CD14-positive monocyte (primary cell): ENCODE measurements around the gene EIF1B. TPM values are rescaled to one million over a fixed set of nuclear protein-coding genes. Genes with fewer than 3 reads are reported as not detected.

Experiments used
- DNase-seq, 3 donors: peaks; one replicate each; pipeline ENCODE4 v3.0.0-alpha.2; 2011 to 2022
- H2AFZ ChIP-seq: 2 replicates; pipeline ENCODE4 v1.6.0; 2012; ENCODE audit warnings: mild to moderate bottlenecking, low read depth, low read length, inconsistent platforms; ENCODE audit not compliant: insufficient read depth, poor library complexity, severe bottlenecking
- H3K27ac ChIP-seq, 2 donors: 1 replicate in 1 of 2; 2 replicates in 1 of 2; pipeline ENCODE4 v1.5.1; 2012 to 2013; ENCODE audit warnings: low read length in 2 of 2, control low read depth in 1 of 2, inconsistent platforms in 1 of 2, low read depth in 1 of 2, mild to moderate bottlenecking in 1 of 2
- H3K27me3 ChIP-seq, 2 donors: one replicate each; pipeline versions ENCODE4 v1.6.0 to v1.6.1; 2011 to 2013; ENCODE audit warnings: low read length in 2 of 2; ENCODE audit not compliant: control insufficient read depth in 2 of 2, insufficient read depth in 2 of 2
- H3K36me3 ChIP-seq, 2 donors: replicated peaks in 1 of 2; 1 replicate in 1 of 2; 2 replicates in 1 of 2; pipeline versions ENCODE4 v1.5.1 to v1.6.1; 2012 to 2013; ENCODE audit warnings: low read length in 2 of 2, control low read depth in 1 of 2, inconsistent platforms in 1 of 2, mild to moderate bottlenecking in 1 of 2; ENCODE audit not compliant: insufficient read depth in 2 of 2, control insufficient read depth in 1 of 2
- H3K4me1 ChIP-seq, 2 donors: 1 replicate in 1 of 2; 2 replicates in 1 of 2; pipeline versions ENCODE4 v1.5.1 to v1.6.1; 2012 to 2013; ENCODE audit warnings: low read length in 2 of 2, control low read depth in 1 of 2, inconsistent platforms in 1 of 2, mild to moderate bottlenecking in 1 of 2, moderate library complexity in 1 of 2; ENCODE audit not compliant: insufficient read depth in 2 of 2, control insufficient read depth in 1 of 2
- H3K4me2 ChIP-seq: replicated peaks from 2 replicates; pipeline ENCODE3; 2012; ENCODE audit warnings: low read length, moderate library complexity, mild to moderate bottlenecking; ENCODE audit not compliant: poor library complexity, severe bottlenecking; ENCODE audit errors: extremely low read depth
- H3K4me3 ChIP-seq, 3 experiments: fragments of 200-600 bp in 1 of 3; sonication (generic) in 1 of 3; replicated peaks in 1 of 3; 1 replicate in 2 of 3; 2 replicates in 1 of 3; pipeline ENCODE4 v1.5.1; 2011 to 2013; ENCODE audit warnings: low read length in 3 of 3, mild to moderate bottlenecking in 3 of 3, control low read depth in 2 of 3, low read depth in 2 of 3, inconsistent platforms in 1 of 3, moderate library complexity in 1 of 3
- H3K79me2 ChIP-seq: 2 replicates; pipeline ENCODE4 v1.6.0; 2012; ENCODE audit warnings: mild to moderate bottlenecking, control low read depth, inconsistent platforms, low read length, moderate library complexity; ENCODE audit not compliant: insufficient read depth
- H3K9ac ChIP-seq: 2 replicates; pipeline ENCODE4 v1.6.0; 2017; ENCODE audit warnings: low read length, mild to moderate bottlenecking; ENCODE audit not compliant: insufficient read depth, poor library complexity, severe bottlenecking
- H3K9me3 ChIP-seq, 2 donors: replicated peaks in 1 of 2; 1 replicate in 1 of 2; 2 replicates in 1 of 2; pipeline versions ENCODE4 v1.5.1 to v1.6.1; 2012 to 2013; ENCODE audit warnings: low read length in 2 of 2, control low read depth in 1 of 2; ENCODE audit not compliant: control insufficient read depth in 1 of 2, insufficient read depth in 1 of 2
- H4K20me1 ChIP-seq: 2 replicates; pipeline ENCODE4 v1.6.0; 2012; ENCODE audit warnings: mild to moderate bottlenecking, low read length, control low read depth, moderate library complexity; ENCODE audit not compliant: insufficient read depth
- H3K27ac Mint-ChIP-seq, 7 donors: one replicate each; pipeline ENCODE4 v1.8.0; 2020; ENCODE audit warnings: mild to moderate bottlenecking in 7 of 7, mixed read lengths in 7 of 7, moderate library complexity in 6 of 7, inconsistent platforms in 2 of 7
- H3K27me3 Mint-ChIP-seq, 3 donors: one replicate each; pipeline ENCODE4 v1.8.0; 2021 to 2022; ENCODE audit warnings: low read depth in 3 of 3, mild to moderate bottlenecking in 3 of 3, mixed read lengths in 3 of 3, moderate library complexity in 3 of 3, inconsistent platforms in 1 of 3
- H3K36me3 Mint-ChIP-seq, 2 donors: one replicate each; pipeline ENCODE4 v1.8.0; 2020; ENCODE audit warnings: mixed read lengths in 2 of 2, inconsistent platforms in 1 of 2, mild to moderate bottlenecking in 1 of 2
- H3K4me1 Mint-ChIP-seq: one replicate; pipeline ENCODE4 v1.8.0; 2020; ENCODE audit warnings: mild to moderate bottlenecking, mixed read lengths
- H3K4me3 Mint-ChIP-seq, 2 donors: one replicate each; pipeline ENCODE4 v1.8.0; 2020; ENCODE audit warnings: mild to moderate bottlenecking in 2 of 2, mixed read lengths in 2 of 2, moderate library complexity in 1 of 2
- H3K9me3 Mint-ChIP-seq, 7 donors: one replicate each; pipeline ENCODE4 v1.8.0; 2020 to 2022; ENCODE audit warnings: mixed read lengths in 7 of 7, mild to moderate bottlenecking in 6 of 7, moderate library complexity in 6 of 7, inconsistent platforms in 2 of 7
- CTCF ChIP-seq: fragments of 200-600 bp; IDR thresholded peaks from one replicate; pipeline ENCODE4 v1.8.0; 2022; ENCODE audit warnings: antibody characterized with exemption, mild to moderate bottlenecking
- WGBS: methylation state at CpG from one replicate; pipeline ENCODE4 v1.1.5; 2013; ENCODE audit warnings: missing lambda C conversion rate; ENCODE audit not compliant: insufficient coverage; 5-methylcytosine and 5-hydroxymethylcytosine counted together
- intact Hi-C, 2 donors: fragments of 100-400 bp; cut with micrococcal nuclease; formaldehyde crosslinking; loops; one replicate each; pipeline versions ENCODE4 v1.15.0 to v1.15.1; 2023
- polyA plus RNA-seq, 3 donors: library from polyadenylated mRNA; depleted of rRNA in 1 of 3; unstranded in 2 of 3; stranded (reverse) in 1 of 3; fragments of 300-500 nt in 2 of 3; fragments of >200 nt in 1 of 3; fragmentation: Illumina TruSeq in 2 of 3; gene quantifications; 1 replicate in 2 of 3; 2 replicates in 1 of 3; pipeline ENCODE4 v1.2.3, GENCODE V29; 2012 to 2021

Gene EIF1B
- polyA plus RNA-seq, 3 donors, result 51.8 to 95.4 (median 70.8) TPM

DNA sequence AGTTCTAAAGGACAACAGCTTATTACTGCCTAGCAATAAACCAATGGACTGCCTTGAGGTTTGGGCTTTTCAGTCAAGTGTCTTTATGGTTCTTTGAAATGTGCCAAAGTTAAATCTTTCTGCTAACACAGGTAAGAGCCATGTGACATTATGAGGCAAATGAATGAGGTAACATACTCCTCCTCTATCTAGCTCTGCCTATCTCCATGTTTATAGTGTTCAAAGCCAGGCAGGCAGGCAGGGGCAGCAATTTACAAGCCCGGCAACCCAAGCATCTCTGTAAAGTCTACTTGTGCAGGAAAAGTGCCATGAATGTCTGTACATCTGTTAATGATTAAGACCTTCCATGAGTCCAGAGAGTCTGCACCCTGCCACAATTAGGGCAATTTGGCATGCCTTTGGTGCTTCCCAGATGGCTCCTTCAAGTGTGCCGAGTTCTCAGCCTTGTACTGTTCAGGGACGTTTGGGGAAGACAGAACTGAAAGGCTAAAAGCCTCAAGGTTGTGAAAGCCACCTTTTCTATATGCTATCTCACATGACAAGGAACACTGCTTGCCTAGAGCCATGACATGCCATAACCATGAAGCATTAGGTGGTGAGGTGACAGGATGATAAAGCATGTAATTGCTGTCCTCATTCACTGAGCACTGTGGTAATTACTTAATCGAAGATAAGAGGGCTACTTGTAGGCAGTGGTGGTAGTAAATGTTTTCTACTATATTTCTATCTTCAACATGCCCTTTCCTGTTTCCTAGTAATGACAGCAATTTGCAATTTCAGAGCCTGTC, 41.4 kb upstream of the EIF1B start:
- Histone ChIP-seq H3K9ac (no peak overlapping the region), H3K4me1 (no peaks in the 10 kb centered on the region), H3K27ac (no peak overlapping the region), H3K27me3 (no peaks in the 10 kb centered on the region), H3K36me3 (no peaks in the 10 kb centered on the region), H2AFZ (no peak overlapping the region), H3K9me3 (peaks cover 0 to 4% of the 10 kb centered on the region in 2 donors), H3K4me3 (no peak overlapping the region), H4K20me1 (no peaks in the 10 kb centered on the region), H3K4me2 (no peak overlapping the region), H3K79me2 (no peaks in the 10 kb centered on the region)
- no peaks in the 10 kb centered on the region for H3K4me1 Mint-ChIP-seq
- H3K36me3 Mint-ChIP-seq, result no peaks in the 10 kb centered on the region
- H3K4me3 Mint-ChIP-seq, result no peak overlapping the region
- H3K27ac Mint-ChIP-seq, result no peak overlapping the region
- no peak for DNase-seq
- H3K9me3 Mint-ChIP-seq, result peaks cover 0 to 13% (median 4%) of the 10 kb centered on the region in 7 donors
- intact Hi-C loops, result no loop called here
- TF ChIP-seq CTCF, result no peak
- WGBS, result no CpG with 5 or more reads among the region's 4 CpGs
- peaks cover 0 to 2% (median 2%) of the 10 kb centered on the region in 3 donors for H3K27me3 Mint-ChIP-seq

DNA sequence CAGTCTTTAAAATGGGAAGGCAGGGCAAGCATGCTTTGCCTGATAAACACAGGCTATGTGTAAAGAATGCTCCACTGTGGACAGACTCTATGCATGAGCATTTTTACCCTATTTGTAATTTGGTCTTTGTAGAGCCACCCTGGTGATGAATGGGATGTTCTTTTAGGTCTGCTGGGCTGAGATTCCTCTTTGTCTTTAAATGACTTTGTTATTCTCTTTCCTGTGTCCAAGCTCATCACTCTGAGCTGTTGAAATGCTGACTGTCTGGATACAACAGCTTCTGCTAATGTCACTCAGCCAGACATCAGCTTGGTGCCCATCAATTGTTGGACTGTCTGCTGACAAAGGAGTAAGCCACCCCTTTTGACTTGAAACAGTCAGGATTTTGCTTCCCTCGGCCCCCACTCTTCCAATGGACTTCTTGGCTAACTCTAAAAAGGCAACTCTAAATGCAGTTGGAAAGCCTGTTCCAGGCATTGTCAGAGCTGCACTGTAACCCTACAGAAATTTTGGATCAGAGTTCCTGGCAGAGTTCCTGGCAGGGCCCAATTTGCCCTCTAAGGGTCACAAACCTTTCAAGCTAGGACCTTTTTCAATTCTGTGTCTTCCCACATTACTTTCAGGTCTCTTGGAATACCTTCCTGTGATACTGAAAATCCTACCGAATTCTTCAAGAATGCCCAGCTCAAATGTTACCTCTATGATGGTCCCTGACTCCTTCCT, 40.5 kb upstream of the EIF1B start:
- H3K27me3 ChIP-seq, result no peaks in the 10 kb centered on the region
- no peaks in the 10 kb centered on the region for H3K4me1 ChIP-seq
- no peak overlapping the region for H3K4me2 ChIP-seq
- WGBS, result 100% methylated on average over 2 of the region's 2 CpGs
- no peak overlapping the region for H3K27ac ChIP-seq
- Mint-ChIP-seq H3K27me3 (peaks cover 0 to 2% (median 2%) of the 10 kb centered on the region in 3 donors), H3K9me3 (peaks cover 0 to 13% (median 3%) of the 10 kb centered on the region in 7 donors), H3K4me3 (no peak overlapping the region), H3K27ac (no peak overlapping the region), H3K36me3 (peaks cover 0 to 2% of the 10 kb centered on the region in 2 donors), H3K4me1 (no peaks in the 10 kb centered on the region)
- H3K9me3 ChIP-seq, result peaks cover 0 to 4% of the 10 kb centered on the region in 2 donors
- no peaks in the 10 kb centered on the region for H3K36me3 ChIP-seq
- H3K79me2 ChIP-seq, result no peaks in the 10 kb centered on the region
- intact Hi-C loops, result no loop called here
- no peak overlapping the region for H3K4me3 ChIP-seq
- DNase-seq, result no peak
- TF ChIP-seq CTCF, result no peak
- H2AFZ ChIP-seq, result no peak overlapping the region
- no peaks in the 10 kb centered on the region for H4K20me1 ChIP-seq
- H3K9ac ChIP-seq, result no peak overlapping the region
